Stimulated activated CD8-positive, alpha-beta memory T cell treated with anti-CD3 and anti-CD28 coated beads, Interleukin-2, amount 100 ng/mL, for 1 hour (primary cell): Measurements from ENCODE around the gene PDZRN4.

Experiments
- DNase-seq, 2 donors: peaks; one replicate each; pipeline ENCODE4 v3.0.0-alpha.2; 2020; ENCODE audit warnings: low read depth in 2 of 2

The PDZRN4 gene

DNA sequence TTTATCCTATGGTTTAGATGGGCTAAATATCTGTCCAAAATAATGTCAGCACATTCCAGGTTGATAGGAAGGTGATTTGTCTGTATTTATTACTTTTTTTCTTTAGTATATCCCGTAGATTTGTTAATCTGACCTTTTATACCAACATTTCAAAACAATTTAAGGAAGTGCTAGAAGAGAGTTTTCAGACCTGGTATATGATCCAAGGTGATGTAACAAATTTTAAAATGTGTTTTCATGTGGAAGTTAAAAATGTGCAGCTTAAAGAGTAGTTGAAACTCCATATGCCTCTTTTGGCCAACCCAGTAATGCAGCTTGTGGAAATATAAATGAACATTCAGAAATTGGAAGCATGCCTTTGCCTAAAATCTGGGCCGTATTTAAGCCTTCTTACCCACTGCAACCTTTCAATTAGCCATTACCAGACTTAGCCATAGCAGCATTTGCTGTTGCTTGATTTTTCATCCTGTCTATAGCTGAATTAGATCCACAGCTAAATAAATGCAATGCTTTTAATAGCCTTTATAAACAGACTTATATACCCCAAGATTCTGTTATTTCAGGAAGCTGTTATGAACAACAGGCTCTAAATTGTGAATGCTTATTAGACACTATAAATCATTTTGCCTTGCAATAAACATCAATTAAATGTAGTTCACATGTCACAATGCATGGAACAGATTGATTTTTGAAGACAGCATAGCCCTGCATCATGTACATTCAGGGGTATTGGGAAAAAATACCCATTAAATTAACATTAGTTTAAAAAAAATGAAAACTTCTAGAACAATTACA is 271.2 kb downstream of the PDZRN4 start:
- no peak for DNase-seq

DNA sequence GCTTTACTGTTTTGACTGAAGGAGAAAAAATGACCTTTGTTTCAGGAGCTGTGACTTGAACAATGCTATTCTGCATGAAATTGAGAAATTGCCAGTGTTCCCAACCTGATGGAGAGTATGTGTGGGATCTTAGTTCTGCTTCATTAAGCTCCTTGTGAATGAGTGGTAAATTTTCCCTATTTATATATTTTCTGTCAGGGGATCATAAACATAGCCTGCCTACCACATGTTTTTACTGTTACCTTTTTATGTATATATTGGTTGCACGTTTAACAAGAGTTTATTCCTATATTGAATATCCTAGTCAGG is 271.7 kb downstream of the PDZRN4 start:
- no peak for DNase-seq

DNA sequence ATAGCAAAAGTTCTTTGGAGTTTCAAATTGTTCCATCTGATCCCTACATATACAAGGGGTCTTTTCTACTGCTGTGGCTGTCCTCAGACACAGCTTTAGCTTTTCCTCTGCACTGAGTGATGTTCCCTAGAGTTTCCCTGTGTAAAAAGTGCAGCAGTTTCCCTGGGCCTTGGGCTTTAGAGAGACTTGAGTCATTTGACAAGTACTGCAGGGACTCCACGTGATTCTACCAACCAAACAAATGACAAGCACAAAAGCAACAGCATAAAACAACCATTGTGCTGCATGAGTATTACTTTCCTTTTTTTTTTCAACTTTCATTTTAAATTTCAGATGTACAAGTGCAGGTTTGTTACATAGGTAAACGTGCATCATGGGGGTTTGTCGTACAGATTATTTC is 272.8 kb downstream of the PDZRN4 start:
- DNase-seq = no peak

DNA sequence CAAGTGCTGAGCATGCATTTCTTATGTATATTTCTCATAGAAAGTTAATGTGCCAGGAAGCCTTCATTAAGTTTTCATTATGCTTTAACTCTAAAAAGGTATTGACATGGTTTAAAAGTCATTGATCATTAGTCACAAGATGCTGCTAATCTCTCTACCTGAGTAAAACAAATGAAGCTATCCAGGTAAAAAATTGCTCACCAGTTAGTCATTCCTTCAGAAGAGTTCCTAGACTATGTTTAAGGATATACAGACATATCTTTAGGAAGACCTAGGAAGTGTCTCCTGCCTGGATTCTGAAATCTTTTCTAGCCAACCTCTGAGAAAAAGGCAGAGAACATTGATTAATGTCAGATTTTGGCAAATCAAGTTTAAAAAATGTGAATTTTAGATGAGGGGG is 274.2 kb downstream of the PDZRN4 start:
- no peak for DNase-seq

DNA sequence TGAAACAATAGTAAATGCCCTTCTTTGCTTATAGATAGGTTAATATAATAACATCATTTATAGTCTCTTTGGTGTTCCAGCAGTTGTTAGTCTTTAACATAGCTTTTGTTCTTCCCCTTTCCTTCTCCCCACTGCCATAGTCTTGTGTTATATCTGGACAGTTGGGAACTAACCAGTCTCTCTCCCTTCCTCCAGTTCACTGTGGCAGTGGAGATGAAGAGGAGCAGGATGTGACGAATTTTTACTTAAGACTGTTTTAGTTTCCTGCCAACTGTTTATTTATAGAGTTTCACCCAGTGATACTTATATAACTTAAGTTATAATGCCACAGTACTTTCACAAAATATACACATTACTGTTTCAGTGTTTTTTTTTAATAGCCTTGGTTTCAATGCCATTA is 277.4 kb downstream of the PDZRN4 start:
- DNase-seq = no peak

GRCh38 chr12:41466300-41466699 is 278.2 kb downstream of the PDZRN4 start:
- no peak for DNase-seq

DNA sequence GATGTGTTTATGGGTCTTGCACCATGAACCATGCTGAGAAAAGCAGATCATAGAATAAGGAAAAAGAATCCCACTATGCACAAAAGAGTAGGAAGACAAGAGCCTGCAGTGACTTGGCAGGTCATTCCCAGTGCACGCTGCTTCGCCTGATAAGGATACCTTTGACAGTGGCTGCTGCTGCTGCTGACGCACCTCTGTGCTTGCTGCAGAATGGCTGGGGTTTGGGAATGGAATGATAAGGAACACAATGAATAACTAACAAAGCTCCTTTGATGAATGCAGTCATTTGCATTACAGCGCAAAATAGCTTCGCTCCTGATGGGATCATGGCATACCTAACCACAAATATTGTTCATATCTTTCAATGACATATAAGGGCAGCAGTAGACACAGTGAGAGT is 278.7 kb downstream of the PDZRN4 start:
- no peak for DNase-seq

GRCh38 chr12:41467591-41468325 is 279.6 kb downstream of the PDZRN4 start:
- no peak for DNase-seq

GRCh38 chr12:41468341-41468740 is 280.2 kb downstream of the PDZRN4 start:
- DNase-seq = no peak

- DNase-seq = no peak
Measured at GRCh38 chr12:41468756-41469155, 280.6 kb downstream of the PDZRN4 start.

GRCh38 chr12:41473441-41473840 is 285.3 kb downstream of the PDZRN4 start:
- DNase-seq = no peak

DNA sequence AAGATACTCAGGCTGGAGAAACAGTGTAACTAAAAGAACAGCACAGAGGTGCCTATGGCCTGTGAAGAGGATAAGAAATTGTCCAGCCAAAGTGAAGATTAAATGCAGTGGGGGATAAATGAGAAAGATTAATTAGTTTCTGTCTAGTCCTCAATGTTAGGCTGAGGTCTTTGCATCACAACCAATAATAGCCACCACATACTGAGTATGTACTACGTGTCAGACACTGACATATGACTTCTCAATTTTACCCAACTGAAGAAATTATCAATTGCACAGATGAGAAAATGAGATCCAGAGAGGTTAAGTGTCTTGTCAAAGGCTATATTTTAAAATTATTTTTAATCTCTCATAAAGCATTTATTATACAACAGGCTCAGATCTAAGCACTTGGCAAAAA is 285.9 kb downstream of the PDZRN4 start:
- DNase-seq = no peak

- no peak for DNase-seq
Measured at GRCh38 chr12:41476499-41477439, 288.6 kb downstream of the PDZRN4 start.

- DNase-seq = no peak
Measured at GRCh38 chr12:41479426-41479825, 291.3 kb downstream of the PDZRN4 start.

GRCh38 chr12:41485203-41485602 is 297.1 kb downstream of the PDZRN4 start:
- DNase-seq = no peak

- no peak for DNase-seq
Measured at GRCh38 chr12:41486718-41487117, 298.6 kb downstream of the PDZRN4 start.

DNA sequence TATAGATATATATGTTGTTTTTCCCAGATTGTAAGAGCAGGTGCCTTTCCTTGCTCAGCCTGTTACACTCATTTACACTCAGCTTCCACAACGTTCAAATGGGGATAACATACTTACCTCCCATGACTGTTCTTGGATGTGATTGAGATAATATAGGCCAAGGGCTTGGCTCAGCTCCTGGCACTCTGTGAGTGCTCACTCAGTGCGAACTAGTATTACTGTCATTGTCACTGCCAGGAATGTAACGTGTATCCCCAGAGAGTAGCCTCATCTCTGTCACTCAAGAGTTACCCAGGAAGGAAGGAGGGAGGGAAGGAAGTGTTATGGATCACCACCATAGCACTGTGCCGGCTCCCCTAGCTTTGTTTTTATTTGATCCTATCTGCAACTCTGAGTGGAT is 307.9 kb downstream of the PDZRN4 start:
- no peak for DNase-seq

DNA sequence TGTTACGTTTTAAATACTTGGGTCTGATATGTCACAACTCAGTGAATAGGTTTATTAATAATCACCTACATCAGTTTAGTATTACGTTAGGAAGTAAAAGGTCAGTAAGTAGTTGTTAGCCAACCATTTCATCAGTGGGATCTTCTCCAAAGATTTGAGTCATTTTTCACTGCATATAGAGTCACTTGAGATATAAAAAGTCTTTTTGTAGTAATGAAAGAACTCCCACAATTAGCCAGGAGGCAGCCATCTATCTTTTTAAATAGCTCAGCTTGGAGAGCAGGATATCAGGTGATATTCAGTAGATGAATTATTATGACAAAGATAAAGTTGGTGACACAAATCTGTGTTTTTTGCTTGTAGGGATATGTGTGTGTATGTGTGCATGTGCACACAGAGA is 309.3 kb downstream of the PDZRN4 start:
- no peak for DNase-seq

DNA sequence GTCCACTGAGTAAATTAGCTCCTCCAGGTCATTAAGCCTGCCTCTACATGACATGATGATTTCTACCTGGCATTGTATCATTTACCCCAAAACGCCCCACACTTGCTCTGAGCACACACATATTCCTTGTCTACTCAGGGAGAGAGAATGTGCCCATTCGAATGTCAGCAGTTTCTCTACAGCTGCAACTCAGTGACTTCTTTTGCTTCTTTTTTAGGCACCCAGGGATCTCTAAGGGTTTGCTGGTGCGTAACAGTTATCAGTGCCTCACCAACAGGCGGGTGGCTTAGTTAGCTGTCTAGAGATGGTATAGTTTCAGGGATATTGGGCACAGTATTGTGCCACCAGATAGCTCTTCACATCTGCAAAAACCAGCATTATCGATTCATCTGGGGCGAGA is 316.9 kb downstream of the PDZRN4 start:
- DNase-seq = no peak

DNA sequence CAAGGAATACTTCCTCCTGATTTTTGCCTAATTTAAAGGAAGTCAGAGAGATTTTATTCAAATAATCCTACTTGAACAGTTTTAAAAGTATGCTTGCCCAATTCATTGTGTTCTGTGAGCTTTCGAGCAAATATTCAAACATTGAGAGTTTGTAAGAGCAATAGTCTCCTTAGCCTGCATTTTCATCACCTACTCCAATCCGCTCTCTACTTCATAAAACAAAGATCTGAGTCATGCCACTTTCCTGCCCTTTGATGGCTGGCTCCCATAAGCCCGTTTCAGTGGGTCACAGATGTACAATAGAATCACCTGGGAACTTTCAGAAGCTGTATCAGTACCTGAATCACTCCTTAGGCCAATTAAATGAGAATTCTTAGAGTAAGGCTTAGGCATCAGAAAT is 319.2 kb downstream of the PDZRN4 start:
- DNase-seq = no peak

DNA sequence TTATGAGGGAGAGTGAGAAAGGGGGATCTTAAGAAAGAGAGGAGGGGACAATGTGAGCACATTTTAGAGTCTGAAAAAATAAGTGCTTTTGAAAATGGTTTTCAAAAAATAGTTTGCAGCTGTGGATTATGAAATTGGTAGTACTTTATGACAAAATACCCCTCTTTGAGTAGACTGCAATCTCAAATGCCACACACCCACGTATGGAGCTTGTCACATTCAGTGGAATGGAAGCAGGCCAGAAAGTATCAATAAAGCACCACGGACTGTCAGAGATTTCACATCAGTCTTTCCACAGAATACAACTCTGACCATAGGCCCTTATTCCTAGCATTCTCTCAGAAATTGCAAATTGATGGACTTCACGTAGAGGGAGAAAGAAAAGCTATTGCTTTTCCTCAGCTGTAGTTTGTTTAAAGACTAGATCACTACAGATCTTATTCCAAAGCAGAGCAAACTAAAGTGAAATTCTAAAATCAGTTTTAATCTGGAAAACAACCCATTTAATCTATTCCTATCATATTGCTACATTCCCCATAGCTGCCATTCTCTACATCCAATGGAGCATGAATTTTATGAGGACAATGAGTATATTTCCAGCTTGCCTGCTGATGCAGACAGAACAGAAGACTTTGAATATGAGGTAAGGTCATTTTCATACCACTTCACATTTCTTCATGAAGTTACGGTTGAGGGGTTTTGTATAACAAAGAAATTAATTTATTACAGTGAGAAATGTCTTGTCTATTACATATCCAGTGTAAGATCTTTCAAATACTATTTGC is 321.3 kb downstream of the PDZRN4 start:
- DNase-seq = no peak

DNA sequence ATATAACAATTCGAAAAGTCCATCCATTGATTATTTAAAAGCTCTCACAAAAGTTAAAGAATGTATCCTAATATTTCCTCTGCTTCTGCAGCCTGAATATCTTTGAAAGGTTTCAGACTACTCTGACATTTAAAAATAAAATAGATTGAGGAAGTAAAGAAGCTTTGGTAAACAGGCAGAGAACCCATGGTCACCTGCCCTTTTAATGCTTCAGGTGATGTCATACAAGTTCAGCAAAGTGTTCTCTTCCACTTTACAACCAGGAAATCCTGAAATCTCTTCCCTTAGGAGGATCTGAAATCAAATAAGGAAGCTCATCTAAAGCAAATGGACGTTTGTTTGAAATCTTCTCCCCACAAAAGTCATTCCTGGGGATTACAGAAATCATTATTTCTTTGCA is 322.4 kb downstream of the PDZRN4 start:
- DNase-seq = no peak
